Mammary epithelial cell (primary cell): ENCODE results near the gene SLC4A4.

ENCODE experiments used
- EZH2 ChIP-seq: IDR thresholded peaks from 2 replicates; pipeline ENCODE4 v1.6.1; 2012; ENCODE audit warnings: low read length, inconsistent platforms, borderline replicate concordance
- TF ChIP-seq, protein P1 (sequence below), 2 donors: IDR thresholded peaks in 1 of 2; conservative IDR thresholded peaks in 1 of 2; 2 replicates each; pipeline ENCODE4 v1.5.1; 2011 to 2012; ENCODE audit warnings: inconsistent platforms in 2 of 2, low read length in 2 of 2, mild to moderate bottlenecking in 2 of 2, control low read depth in 1 of 2, low read depth in 1 of 2; ENCODE audit not compliant: insufficient read depth in 1 of 2; ENCODE audit errors: extremely low read depth in 1 of 2

DNA sequence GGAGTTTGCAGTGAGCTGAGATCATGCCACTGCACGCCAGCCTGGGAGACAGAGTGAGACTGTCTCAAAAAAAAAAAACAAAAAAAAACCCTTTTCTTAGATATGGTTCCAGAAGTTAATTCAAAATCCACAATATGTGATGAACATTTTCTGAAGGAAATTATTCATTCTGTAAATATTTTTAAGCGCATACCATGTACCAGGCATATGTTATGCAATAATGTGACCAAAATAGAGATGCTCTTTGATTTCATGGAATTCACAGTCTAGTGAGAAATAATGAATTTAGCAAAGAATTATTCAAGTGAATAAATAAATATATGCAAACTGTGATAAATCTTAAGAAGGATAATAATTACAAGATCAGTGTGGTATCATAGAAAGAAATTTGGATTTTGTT is 270.3 kb downstream of the SLC4A4 start:
- TF ChIP-seq, protein P1, sequence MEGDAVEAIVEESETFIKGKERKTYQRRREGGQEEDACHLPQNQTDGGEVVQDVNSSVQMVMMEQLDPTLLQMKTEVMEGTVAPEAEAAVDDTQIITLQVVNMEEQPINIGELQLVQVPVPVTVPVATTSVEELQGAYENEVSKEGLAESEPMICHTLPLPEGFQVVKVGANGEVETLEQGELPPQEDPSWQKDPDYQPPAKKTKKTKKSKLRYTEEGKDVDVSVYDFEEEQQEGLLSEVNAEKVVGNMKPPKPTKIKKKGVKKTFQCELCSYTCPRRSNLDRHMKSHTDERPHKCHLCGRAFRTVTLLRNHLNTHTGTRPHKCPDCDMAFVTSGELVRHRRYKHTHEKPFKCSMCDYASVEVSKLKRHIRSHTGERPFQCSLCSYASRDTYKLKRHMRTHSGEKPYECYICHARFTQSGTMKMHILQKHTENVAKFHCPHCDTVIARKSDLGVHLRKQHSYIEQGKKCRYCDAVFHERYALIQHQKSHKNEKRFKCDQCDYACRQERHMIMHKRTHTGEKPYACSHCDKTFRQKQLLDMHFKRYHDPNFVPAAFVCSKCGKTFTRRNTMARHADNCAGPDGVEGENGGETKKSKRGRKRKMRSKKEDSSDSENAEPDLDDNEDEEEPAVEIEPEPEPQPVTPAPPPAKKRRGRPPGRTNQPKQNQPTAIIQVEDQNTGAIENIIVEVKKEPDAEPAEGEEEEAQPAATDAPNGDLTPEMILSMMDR (conservative IDR thresholded peaks at IDR 0.05 in 1 of 2, IDR thresholded peaks at IDR 0.05 in 1 of 2; ENCODE audit: extremely low read depth in 1 of 2, insufficient read depth in 1 of 2, low read depth in 1 of 2, low read length in 2 of 2) = no peak
- TF ChIP-seq EZH2 = no peak
